Measurements from ENCODE around the gene ADGRE2. TPM values are rescaled to one million over a fixed set of nuclear protein-coding genes. Genes with fewer than 3 reads are reported as not detected.

ADGRE2 gene
- total RNA-seq, 1 donor from 2014 or later: 0.21 TPM

DNA sequence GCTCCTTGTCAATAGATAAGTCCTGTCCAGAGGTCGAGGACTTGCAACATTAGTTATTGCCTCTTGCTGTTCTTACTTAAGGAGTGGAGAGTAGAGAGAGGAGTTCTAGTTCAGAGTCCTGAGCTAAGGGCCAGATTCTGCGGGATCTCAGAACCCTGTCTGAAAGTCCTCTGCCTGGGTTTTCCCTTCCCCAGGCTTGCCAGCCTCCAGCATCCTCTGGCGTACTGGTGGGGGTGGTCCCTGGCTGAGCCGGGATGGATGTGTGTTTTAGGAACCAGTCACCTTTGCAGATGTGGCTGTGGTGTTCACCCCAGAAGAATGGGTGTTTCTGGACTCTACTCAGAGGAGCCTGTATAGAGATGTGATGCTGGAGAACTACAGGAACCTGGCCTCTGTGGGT is 62.5 kb downstream of the ADGRE2 start:
- Histone ChIP-seq H3K9me3 (peaks cover 76 to 87% of the 10 kb centered on the region in 2 donors), H3K36me3 (peaks cover 95 to 100% of the 10 kb centered on the region in 2 donors)
- intact Hi-C loops (cut with DNase I): no loop called here

GRCh38 chr19:14704450-14704849 is 73.9 kb downstream of the ADGRE2 start:
- intact Hi-C loops (cut with DNase I): no loop called here
- no peak overlapping the region for H3K27ac ChIP-seq
- H3K9me3 ChIP-seq: no peaks in the 10 kb centered on the region
- H3K36me3 ChIP-seq: peaks cover 87 to 96% of the 10 kb centered on the region in 2 donors
- no peaks in the 10 kb centered on the region for H3K27me3 ChIP-seq
- no peaks in the 10 kb centered on the region for H3K4me1 ChIP-seq
- no peak overlapping the region for H3K4me3 ChIP-seq
- DNase-seq (ENCODE audit: low spot score in 2 of 2): no peak
- TF ChIP-seq CTCF (IDR thresholded peaks at IDR 0.05): no peak

More for the DNA sequence above, 62.5 kb downstream of the ADGRE2 start:
- no peak overlapping the region for H3K27ac ChIP-seq
- H3K27me3 ChIP-seq: no peaks in the 10 kb centered on the region
- no peak for DNase-seq (ENCODE audit: low spot score in 2 of 2)
- H3K4me3 ChIP-seq: no peak overlapping the region
- no peak for TF ChIP-seq CTCF (IDR thresholded peaks at IDR 0.05)
- no peaks in the 10 kb centered on the region for H3K4me1 ChIP-seq

DNA sequence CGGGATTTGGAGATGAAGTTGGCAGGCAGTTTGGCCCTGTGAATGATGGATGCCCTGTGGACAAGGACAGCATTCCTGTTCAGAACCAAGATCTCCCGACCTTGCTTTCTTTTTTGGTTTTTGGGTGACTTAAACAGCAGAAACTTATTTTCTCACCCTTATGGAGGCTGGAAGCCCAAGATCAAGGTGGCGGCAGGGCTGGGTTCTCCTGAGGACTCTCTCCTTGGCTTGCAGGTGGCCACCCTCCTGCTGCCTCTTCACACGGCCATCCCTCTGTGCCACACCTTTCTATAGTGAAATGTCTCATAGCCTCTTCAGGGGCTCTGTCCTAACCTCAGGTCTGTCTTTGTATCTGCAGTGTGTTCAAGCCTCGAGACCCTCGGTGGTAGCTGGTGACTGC is 74.5 kb downstream of the ADGRE2 start:
- TF ChIP-seq CTCF (IDR thresholded peaks at IDR 0.05): no peak
- H3K4me3 ChIP-seq: no peak overlapping the region
- H3K36me3 ChIP-seq: peaks cover 86 to 96% of the 10 kb centered on the region in 2 donors
- no peaks in the 10 kb centered on the region for H3K27me3 ChIP-seq
- no peak for DNase-seq (ENCODE audit: low spot score in 2 of 2)
- H3K27ac ChIP-seq: no peak overlapping the region
- intact Hi-C loops (cut with DNase I): no loop called here
- no peaks in the 10 kb centered on the region for H3K9me3 ChIP-seq
- no peaks in the 10 kb centered on the region for H3K4me1 ChIP-seq

DNA sequence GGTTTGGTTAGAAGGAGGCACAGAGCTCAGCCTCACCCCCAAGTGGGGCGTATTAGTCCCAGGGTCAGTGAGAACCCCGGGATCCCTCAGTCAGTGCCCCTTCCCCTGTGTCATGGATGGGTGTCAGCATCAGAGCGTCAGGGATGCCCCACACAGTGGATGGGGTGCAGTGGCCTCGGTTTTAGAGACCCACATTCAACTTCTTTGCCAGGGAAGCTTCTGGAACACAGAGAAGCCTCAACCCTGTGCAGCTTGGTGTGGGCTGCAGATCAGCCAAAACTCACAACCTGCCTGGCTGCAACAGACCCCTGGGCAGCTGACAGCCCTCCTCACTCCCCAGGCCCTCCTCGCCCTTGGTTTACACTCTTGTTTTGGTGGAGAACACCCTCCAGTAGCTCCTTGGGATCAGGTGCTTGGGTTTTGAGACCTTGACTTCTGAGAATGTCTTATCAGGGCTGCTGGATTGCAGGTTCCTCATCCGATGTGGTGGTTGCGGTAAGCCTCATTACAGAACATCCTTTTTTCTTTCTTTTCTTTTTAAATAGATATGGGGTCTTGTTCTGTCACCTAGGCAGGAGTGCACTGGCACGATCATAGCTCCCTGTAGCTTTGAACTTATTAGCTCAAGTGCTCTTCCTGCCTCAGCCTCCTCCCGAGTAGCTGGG is 77.5 kb downstream of the ADGRE2 start:
- Histone ChIP-seq H3K4me3 (no peak overlapping the region), H3K4me1 (no peaks in the 10 kb centered on the region), H3K36me3 (peaks cover 89 to 96% of the 10 kb centered on the region in 2 donors), H3K9me3 (no peaks in the 10 kb centered on the region), H3K27me3 (no peaks in the 10 kb centered on the region), H3K27ac (no peak overlapping the region)
- no peak for TF ChIP-seq CTCF (IDR thresholded peaks at IDR 0.05)
- intact Hi-C loops (cut with DNase I): no loop called here
- no peak for DNase-seq (ENCODE audit: low spot score in 2 of 2)

- H3K36me3 ChIP-seq: peaks cover 87 to 95% of the 10 kb centered on the region in 2 donors
- H3K9me3 ChIP-seq: no peaks in the 10 kb centered on the region
- no peak for TF ChIP-seq CTCF (IDR thresholded peaks at IDR 0.05)
Observed at GRCh38 chr19:14699641-14700040, 78.7 kb downstream of the ADGRE2 start.

More at GRCh38 chr19:14699641-14700040, 78.7 kb downstream of the ADGRE2 start:
- no peaks in the 10 kb centered on the region for H3K4me1 ChIP-seq
- no peaks in the 10 kb centered on the region for H3K27me3 ChIP-seq
- DNase-seq (ENCODE audit: low spot score in 2 of 2): no peak
- no peak overlapping the region for H3K27ac ChIP-seq
- intact Hi-C loops (cut with DNase I): no loop called here
- no peak overlapping the region for H3K4me3 ChIP-seq

All from ascending aorta (tissue), 2 donors.